Calu3 (cell line): Measurements from ENCODE around the gene SNRPA1. TPM values are rescaled to one million over a fixed set of nuclear protein-coding genes. Genes with fewer than 3 reads are reported as not detected.

Experiments used
- BruUV-seq: library from RNA; stranded (reverse); fragments of 400-500 nt; replicated peaks from 2 replicates; lab custom pipeline; 2021; lab: Mats Ljungman, UMichigan
- CTCF ChIA-PET: fragments of 300-600 bp; sonication (Branson Sonifier 250); formaldehyde crosslinking; loops from one replicate; lab custom pipeline; 2022; ENCODE audit warnings: antibody characterized with exemption; lab: Charles Lee
- DNase-seq: peaks from one replicate; pipeline ENCODE4 v3.0.0; 2022
- H3K27ac Mint-ChIP-seq: one replicate; pipeline ENCODE4 v1.8.0; 2022; ENCODE audit warnings: mixed read lengths; ENCODE audit not compliant: unreplicated experiment
- H3K27me3 Mint-ChIP-seq: one replicate; pipeline ENCODE4 v1.8.0; 2022; ENCODE audit warnings: mixed read lengths; ENCODE audit not compliant: unreplicated experiment
- H3K36me3 Mint-ChIP-seq: one replicate; pipeline ENCODE4 v1.8.0; 2022; ENCODE audit warnings: mild to moderate bottlenecking, moderate library complexity, mixed read lengths; ENCODE audit not compliant: insufficient read depth, unreplicated experiment
- H3K4me1 Mint-ChIP-seq: one replicate; pipeline ENCODE4 v1.8.0; 2022; ENCODE audit warnings: mild to moderate bottlenecking, low read depth, mixed read lengths; ENCODE audit not compliant: unreplicated experiment
- H3K4me3 Mint-ChIP-seq: one replicate; pipeline ENCODE4 v1.8.0; 2022; ENCODE audit warnings: mild to moderate bottlenecking, low read depth, moderate library complexity, mixed read lengths; ENCODE audit not compliant: unreplicated experiment
- H3K9me3 Mint-ChIP-seq: one replicate; pipeline ENCODE4 v1.8.0; 2022; ENCODE audit warnings: low read depth, mixed read lengths; ENCODE audit not compliant: unreplicated experiment
- intact Hi-C: fragments of 100-400 bp; cut with micrococcal nuclease; formaldehyde crosslinking; loops from one replicate; pipeline ENCODE4 v1.10.0; 2022; ENCODE audit not compliant: unreplicated experiment
- total RNA-seq: library from RNA; stranded (reverse); gene quantifications from 2 replicates; pipeline ENCODE4 v1.2.3, GENCODE V29; 2022
- TF ChIP-seq, protein P1 (sequence below): fragments of 200-600 bp; IDR thresholded peaks from one replicate; pipeline ENCODE4 v1.8.0; 2022; ENCODE audit warnings: antibody characterized with exemption; ENCODE audit not compliant: unreplicated experiment

The SNRPA1 gene
- total RNA-seq, 1 experiment from 2014 or later, result 140 TPM

- Mint-ChIP-seq H3K4me1 (no peaks in the 10 kb centered on the region), H3K27ac (no peak overlapping the region), H3K9me3 (no peaks in the 10 kb centered on the region), H3K4me3 (no peak overlapping the region), H3K36me3 (no peaks in the 10 kb centered on the region), H3K27me3 (no peaks in the 10 kb centered on the region)
- TF ChIP-seq, protein P1, sequence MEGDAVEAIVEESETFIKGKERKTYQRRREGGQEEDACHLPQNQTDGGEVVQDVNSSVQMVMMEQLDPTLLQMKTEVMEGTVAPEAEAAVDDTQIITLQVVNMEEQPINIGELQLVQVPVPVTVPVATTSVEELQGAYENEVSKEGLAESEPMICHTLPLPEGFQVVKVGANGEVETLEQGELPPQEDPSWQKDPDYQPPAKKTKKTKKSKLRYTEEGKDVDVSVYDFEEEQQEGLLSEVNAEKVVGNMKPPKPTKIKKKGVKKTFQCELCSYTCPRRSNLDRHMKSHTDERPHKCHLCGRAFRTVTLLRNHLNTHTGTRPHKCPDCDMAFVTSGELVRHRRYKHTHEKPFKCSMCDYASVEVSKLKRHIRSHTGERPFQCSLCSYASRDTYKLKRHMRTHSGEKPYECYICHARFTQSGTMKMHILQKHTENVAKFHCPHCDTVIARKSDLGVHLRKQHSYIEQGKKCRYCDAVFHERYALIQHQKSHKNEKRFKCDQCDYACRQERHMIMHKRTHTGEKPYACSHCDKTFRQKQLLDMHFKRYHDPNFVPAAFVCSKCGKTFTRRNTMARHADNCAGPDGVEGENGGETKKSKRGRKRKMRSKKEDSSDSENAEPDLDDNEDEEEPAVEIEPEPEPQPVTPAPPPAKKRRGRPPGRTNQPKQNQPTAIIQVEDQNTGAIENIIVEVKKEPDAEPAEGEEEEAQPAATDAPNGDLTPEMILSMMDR, result no peak
- CTCF ChIA-PET, result no interaction called here
- BruUV-seq, result no TSS peak
- intact Hi-C loops, result no loop called here
- no peak for DNase-seq
Measured at GRCh38 chr15:101310508-101310907, 15.5 kb upstream of the SNRPA1 start.

- intact Hi-C loops, result no loop called here
- no peak overlapping the region for H3K4me3 Mint-ChIP-seq
- H3K36me3 Mint-ChIP-seq, result no peaks in the 10 kb centered on the region
- TF ChIP-seq, protein P1, result no peak
- CTCF ChIA-PET, result no interaction called here
- H3K9me3 Mint-ChIP-seq, result no peaks in the 10 kb centered on the region
- H3K4me1 Mint-ChIP-seq, result no peaks in the 10 kb centered on the region
- H3K27ac Mint-ChIP-seq, result no peak overlapping the region
- no peak for DNase-seq
- peaks cover 1% of the 10 kb centered on the region for H3K27me3 Mint-ChIP-seq
- no TSS peak for BruUV-seq
Measured at GRCh38 chr15:101310161-101310480, 15.1 kb upstream of the SNRPA1 start.

GRCh38 chr15:101309436-101310160 lies 14.6 kb upstream of the SNRPA1 start:
- TF ChIP-seq, protein P1, result no peak
- no peak overlapping the region for H3K4me3 Mint-ChIP-seq
- no peak for DNase-seq
- BruUV-seq, result no TSS peak
- H3K27me3 Mint-ChIP-seq, result peaks cover 6% of the 10 kb centered on the region
- CTCF ChIA-PET, result interaction anchor here (1.3 kb wide), 1 partner anchor 192 kb away, joined by 3 read pairs; no protein-coding TSS in a partner anchor
- H3K9me3 Mint-ChIP-seq, result no peaks in the 10 kb centered on the region
- H3K36me3 Mint-ChIP-seq, result no peaks in the 10 kb centered on the region
- H3K4me1 Mint-ChIP-seq, result no peaks in the 10 kb centered on the region
- intact Hi-C loops, result no loop called here
- H3K27ac Mint-ChIP-seq, result no peak overlapping the region

GRCh38 chr15:101308604-101309435 lies 13.8 kb upstream of the SNRPA1 start:
- intact Hi-C loops, result no loop called here
- Mint-ChIP-seq H3K9me3 (no peaks in the 10 kb centered on the region), H3K36me3 (no peaks in the 10 kb centered on the region), H3K27me3 (peaks cover 14% of the 10 kb centered on the region), H3K4me3 (no peak overlapping the region), H3K4me1 (no peaks in the 10 kb centered on the region), H3K27ac (no peak overlapping the region)
- no peak for DNase-seq
- CTCF ChIA-PET, result interaction anchor here (1.3 kb wide), 1 partner anchor 193 kb away, joined by 3 read pairs; no protein-coding TSS in a partner anchor
- no TSS peak for BruUV-seq
- TF ChIP-seq, protein P1, result no peak
